Heart right ventricle (tissue), 16 donors: Measurements from ENCODE around the gene LMO1. TPM values are rescaled to one million over a fixed set of nuclear protein-coding genes. Genes with fewer than 3 reads are reported as not detected.

Source experiments
- ATAC-seq, 8 donors: fragments of 200-7000 bp; cut with Tn5 transposase; one replicate each; pipeline ENCODE4 v1.9.1; 2020; ENCODE audit warnings: mild to moderate bottlenecking in 8 of 8, moderate library complexity in 8 of 8, moderate number of reproducible peaks in 1 of 8
- DNase-seq, 2 donors: peaks; one replicate each; pipeline ENCODE4 v3.0.0-alpha.2; 2020
- H3K27ac ChIP-seq, 10 donors: fragments of 200-600 bp; sonication (generic) in 2 of 10; one replicate each; pipeline versions ENCODE4 v1.5.0 to v1.8.0; 2020 to 2022; ENCODE audit warnings: mild to moderate bottlenecking in 3 of 10
- H3K27me3 ChIP-seq, 7 donors: fragments of 200-600 bp; one replicate each; pipeline ENCODE4 v1.8.0; 2021 to 2022; ENCODE audit warnings: mild to moderate bottlenecking in 2 of 7
- H3K36me3 ChIP-seq, 9 donors: fragments of 200-600 bp; sonication (generic) in 1 of 9; one replicate each; pipeline versions ENCODE4 v1.5.0 to v1.8.0; 2020 to 2022; ENCODE audit warnings: mild to moderate bottlenecking in 2 of 9
- H3K4me1 ChIP-seq, 9 donors: fragments of 200-600 bp; sonication (generic) in 1 of 9; one replicate each; pipeline versions ENCODE4 v1.5.0 to v1.8.0; 2020 to 2022; ENCODE audit warnings: mild to moderate bottlenecking in 4 of 9
- H3K4me3 ChIP-seq, 10 donors: fragments of 200-600 bp; sonication (generic) in 2 of 10; one replicate each; pipeline versions ENCODE4 v1.5.0 to v1.8.0; 2020 to 2022; ENCODE audit warnings: mild to moderate bottlenecking in 7 of 10, moderate library complexity in 2 of 10
- H3K9me3 ChIP-seq, 11 donors: fragments of 200-600 bp in 10 of 11; sonication (generic) in 2 of 11; one replicate each; pipeline versions ENCODE4 v1.5.0 to v1.8.0; 2013 to 2022; ENCODE audit warnings: mild to moderate bottlenecking in 2 of 11, control low read depth in 1 of 11, moderate library complexity in 1 of 11
- WGBS, 2 donors: extraction: QIAGEN DNeasy Blood & Tissue Kit; methylation state at CpG; one replicate each; pipeline ENCODE4 v1.1.7; 2013; ENCODE audit warnings: inconsistent platforms in 1 of 2; 5-methylcytosine and 5-hydroxymethylcytosine counted together
- intact Hi-C, 10 donors: fragments of 100-400 bp; cut with DNase I; formaldehyde crosslinking; loops; one replicate each; pipeline versions ENCODE4 v1.11.1 to v1.14.2; 2022
- polyA plus RNA-seq, 2 donors: library from polyadenylated mRNA; stranded (reverse); fragments of 200-250 nt; gene quantifications; one replicate each; pipeline ENCODE4 v1.2.3, GENCODE V29; 2013
- total RNA-seq, 10 donors: library from RNA; stranded (reverse); fragmentation: NEBNext Ultra II Directional in 3 of 10; extraction: Animal tissue kit (Norgen Biotek cat#: 25700) in 3 of 10; gene quantifications; one replicate each; pipeline versions ENCODE4 v1.2.1 to v1.2.4, GENCODE V29; 2021 to 2023
- TF ChIP-seq, protein P1 (sequence below), 9 donors: fragments of 200-600 bp; sonication (generic) in 2 of 9; IDR thresholded peaks; one replicate each; pipeline versions ENCODE4 v1.5.0 to v1.8.0; 2021 to 2022; ENCODE audit warnings: antibody characterized with exemption in 9 of 9, mild to moderate bottlenecking in 5 of 9, moderate library complexity in 1 of 9
- donor health status: Arrhythmogenic right ventricular cardiomyopathy.
- donor health status: ischemic (EF 13 %, LVEDD 7.1; RV severe dilation, severe dysfunction).
- donor health status: healthy with polysubstance abuse.
- donor health status: DM: no; HTN: yes; CAD: no.
- donor health status: DM: no; HTN: no; CAD: no.
- donor health status: ischemic (EF 25% LVEDD 6.9; RV normal size, moderate dysfunction).
- donor health status: ischemic (EF 25% LVEDD 5.7; RV mildly dilated, moderate dysfunction).
- donor health status: healthy.
- donor health status: DM: yes; HTN: yes; CAD: no.
- donor health status: Ischemic cardiomyopathy.
- donor health status: ischemic (EF 35%, LVEDD 5.7; RV mildly dilated, moderate dysfunction).
- donor health status: nonischemic (EF 11% LVEDD 7.7; RV severe dilation, severe dysfunction).
- donor health status: DM: yes; HTN: yes; CAD: no.
- donor health status: PGD.
- donor health status: ischemic (EF 29% LVEDD 5.4; RV normal size, mild dysfunction).
- donor health status: nonischemic (EF 23%, LVEDD 6.1; RV moderate dilation, normal function).

Gene LMO1
- total and polyA plus RNA-seq, 12 donors: 0.55 to 6.6 (median 2.4) TPM

DNA sequence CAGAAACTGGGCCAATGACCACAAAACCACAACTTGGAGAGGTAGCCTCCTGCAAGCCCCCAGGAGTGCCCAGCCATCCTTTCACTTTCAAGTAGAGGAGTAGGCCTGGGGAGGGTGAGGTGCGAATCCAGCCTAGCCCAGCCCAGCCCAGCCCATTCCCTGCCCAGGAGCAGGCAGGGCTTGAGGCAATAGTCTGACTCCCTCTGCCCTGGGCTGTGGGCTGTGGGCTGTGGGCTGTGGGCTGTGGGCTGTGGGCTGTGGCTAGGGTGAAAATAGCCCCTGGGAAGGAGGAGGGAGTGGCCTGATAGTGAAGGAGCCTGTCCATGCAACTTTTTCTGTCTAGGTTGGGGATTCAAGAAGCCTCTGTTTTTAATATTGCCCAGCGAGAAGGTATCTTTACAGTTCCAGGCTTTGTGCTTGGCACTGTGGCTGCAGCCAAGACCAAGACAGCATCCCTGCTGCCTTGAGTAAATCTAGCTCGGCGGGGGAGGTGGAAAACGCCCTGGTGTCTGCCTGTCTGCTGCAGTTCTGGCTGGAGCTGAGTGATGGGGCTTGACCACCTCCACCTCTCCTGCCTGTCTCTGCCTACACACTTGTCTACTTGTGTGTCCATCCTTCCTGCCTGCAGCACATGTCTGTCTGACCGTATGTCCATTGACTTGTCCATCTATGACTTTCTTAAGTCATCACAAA is 40.7 kb downstream of the LMO1 start:
- TF ChIP-seq, protein P1, sequence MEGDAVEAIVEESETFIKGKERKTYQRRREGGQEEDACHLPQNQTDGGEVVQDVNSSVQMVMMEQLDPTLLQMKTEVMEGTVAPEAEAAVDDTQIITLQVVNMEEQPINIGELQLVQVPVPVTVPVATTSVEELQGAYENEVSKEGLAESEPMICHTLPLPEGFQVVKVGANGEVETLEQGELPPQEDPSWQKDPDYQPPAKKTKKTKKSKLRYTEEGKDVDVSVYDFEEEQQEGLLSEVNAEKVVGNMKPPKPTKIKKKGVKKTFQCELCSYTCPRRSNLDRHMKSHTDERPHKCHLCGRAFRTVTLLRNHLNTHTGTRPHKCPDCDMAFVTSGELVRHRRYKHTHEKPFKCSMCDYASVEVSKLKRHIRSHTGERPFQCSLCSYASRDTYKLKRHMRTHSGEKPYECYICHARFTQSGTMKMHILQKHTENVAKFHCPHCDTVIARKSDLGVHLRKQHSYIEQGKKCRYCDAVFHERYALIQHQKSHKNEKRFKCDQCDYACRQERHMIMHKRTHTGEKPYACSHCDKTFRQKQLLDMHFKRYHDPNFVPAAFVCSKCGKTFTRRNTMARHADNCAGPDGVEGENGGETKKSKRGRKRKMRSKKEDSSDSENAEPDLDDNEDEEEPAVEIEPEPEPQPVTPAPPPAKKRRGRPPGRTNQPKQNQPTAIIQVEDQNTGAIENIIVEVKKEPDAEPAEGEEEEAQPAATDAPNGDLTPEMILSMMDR (IDR thresholded peaks at IDR 0.05): no peak
- Histone ChIP-seq H3K4me3 (no peak overlapping the region), H3K27me3 (peaks cover 0 to 3% (median 0%) of the 10 kb centered on the region in 7 donors), H3K36me3 (no peaks in the 10 kb centered on the region), H3K4me1 (peaks cover 0 to 6% (median 4%) of the 10 kb centered on the region in 9 donors), H3K9me3 (no peaks in the 10 kb centered on the region), H3K27ac (no peak overlapping the region)
- WGBS, 2 donors: 69 to 72% methylated on average over 6 of the region's 6 CpGs
- no peak for DNase-seq
- no peak for ATAC-seq
- intact Hi-C loops: loop anchor here in 5 of 10 donors (5.0 to 10.0 kb wide), 3 partner anchors 44 to 92 kb away; no protein-coding TSS in a partner anchor

DNA sequence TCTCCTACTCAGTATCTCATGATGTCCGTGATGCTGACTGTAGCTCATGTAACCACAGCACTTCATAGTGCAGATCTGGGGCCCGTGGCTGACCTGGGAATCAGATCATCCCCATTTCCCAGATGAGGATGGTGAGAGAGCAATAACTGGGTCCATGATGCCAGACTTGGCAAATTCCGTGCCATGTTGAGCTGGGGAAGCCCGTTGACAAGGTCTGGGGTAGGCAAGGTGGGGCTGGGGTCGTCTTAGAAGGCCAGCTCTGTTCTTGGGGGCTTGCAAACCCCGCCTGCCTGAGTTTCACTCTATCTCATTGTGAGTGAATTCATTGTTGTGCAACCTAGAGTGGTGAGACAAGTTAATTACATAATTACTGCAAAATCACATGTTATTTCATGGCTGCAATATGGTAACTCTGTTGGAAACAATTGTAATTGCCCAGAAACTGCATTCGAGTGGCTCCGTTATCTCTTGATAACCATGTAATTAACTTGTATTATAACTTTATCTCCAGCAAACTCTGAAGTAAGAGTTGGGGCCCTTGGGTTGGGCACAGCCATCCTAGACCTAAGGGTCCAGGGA is 41.7 kb downstream of the LMO1 start:
- Histone ChIP-seq H3K9me3 (no peaks in the 10 kb centered on the region), H3K27ac (no peak overlapping the region), H3K4me3 (no peak overlapping the region), H3K27me3 (peaks cover 0 to 3% (median 0%) of the 10 kb centered on the region in 7 donors), H3K4me1 (peaks cover 0 to 6% (median 4%) of the 10 kb centered on the region in 9 donors), H3K36me3 (no peaks in the 10 kb centered on the region)
- ATAC-seq (no peak), DNase-seq (no peak)
- 80 to 85% methylated on average over 8 of the region's 8 CpGs for WGBS, 2 donors
- intact Hi-C loops: loop anchor here in 5 of 10 donors (5.0 to 10.0 kb wide), 3 partner anchors 45 to 93 kb away; no protein-coding TSS in a partner anchor
- TF ChIP-seq, protein P1 (IDR thresholded peaks at IDR 0.05): no peak

DNA sequence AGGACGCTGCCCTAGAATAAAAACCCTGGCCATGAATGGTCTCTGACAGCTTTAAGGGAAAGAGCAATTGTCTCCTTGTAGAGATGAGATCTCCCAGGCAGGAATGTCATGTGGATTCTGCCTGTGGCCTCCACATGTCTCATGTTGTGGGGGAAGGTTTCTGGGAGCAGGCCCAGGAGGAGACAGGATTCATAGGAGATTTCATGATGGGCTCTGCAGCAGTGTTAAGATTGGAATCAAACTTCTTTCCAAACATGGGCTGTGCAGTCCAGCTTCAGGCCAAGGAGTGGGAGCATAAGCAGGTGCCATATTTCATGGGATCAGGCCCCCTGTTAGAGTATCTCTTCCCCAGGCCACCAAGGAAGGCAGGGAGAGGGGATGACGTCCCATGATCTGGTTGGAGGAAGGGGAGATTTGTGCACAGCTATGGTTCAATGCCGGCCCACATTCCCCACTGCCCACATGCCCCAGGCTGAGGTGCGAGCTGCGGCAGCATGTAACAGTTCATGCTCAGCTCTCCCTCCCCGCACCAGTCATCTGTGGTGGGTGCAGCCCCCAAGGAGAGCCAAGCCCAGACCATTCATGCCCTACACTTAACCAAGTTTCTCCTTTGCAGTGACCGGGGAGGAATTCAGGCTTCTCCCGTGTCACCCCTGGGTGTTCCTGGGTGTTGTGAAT is 42.5 kb downstream of the LMO1 start:
- no peaks in the 10 kb centered on the region for H3K36me3 ChIP-seq
- TF ChIP-seq, protein P1 (IDR thresholded peaks at IDR 0.05): no peak
- WGBS, 2 donors: 85 to 90% methylated on average over 8 of the region's 8 CpGs
- intact Hi-C loops: loop anchor here in 5 of 10 donors (5.0 to 10.0 kb wide), 3 partner anchors 46 to 94 kb away; no protein-coding TSS in a partner anchor
- no peaks in the 10 kb centered on the region for H3K9me3 ChIP-seq
- peaks cover 0 to 6% (median 4%) of the 10 kb centered on the region in 9 donors for H3K4me1 ChIP-seq
- ATAC-seq (no peak), DNase-seq (no peak)
- peaks cover 0 to 4% (median 0%) of the 10 kb centered on the region in 7 donors for H3K27me3 ChIP-seq
- no peak overlapping the region for H3K4me3 ChIP-seq
- no peak overlapping the region for H3K27ac ChIP-seq
